GM12874 (cell line): ENCODE data around the gene PRDM16.

Source experiments
- CTCF ChIP-seq: IDR thresholded peaks from 2 replicates; pipeline ENCODE4 v1.5.1; 2011; ENCODE audit warnings: low read depth, mild to moderate bottlenecking, control low read depth, low read length, moderate library complexity; ENCODE audit not compliant: insufficient read depth

Gene PRDM16

GRCh38 chr1:3153197-3153596 lies 84.2 kb downstream of the PRDM16 start:
- TF ChIP-seq CTCF, result no peak

GRCh38 chr1:3153902-3154795 lies 85.1 kb downstream of the PRDM16 start:
- no peak for TF ChIP-seq CTCF

- TF ChIP-seq CTCF, result no peak
These were observed 86.3 kb downstream of the PRDM16 start for GRCh38 chr1:3155056-3155925.

- TF ChIP-seq CTCF, result no peak
These were observed 86.9 kb downstream of the PRDM16 start for GRCh38 chr1:3155926-3156220.

GRCh38 chr1:3156936-3157335 lies 87.9 kb downstream of the PRDM16 start:
- no peak for TF ChIP-seq CTCF

GRCh38 chr1:3158347-3158746 lies 89.3 kb downstream of the PRDM16 start:
- TF ChIP-seq CTCF, result no peak

GRCh38 chr1:3159121-3159520 lies 90.1 kb downstream of the PRDM16 start:
- TF ChIP-seq CTCF, result no peak
